Neural progenitor cell (in vitro differentiated cells): ENCODE measurements around the gene SAMHD1. TPM values are rescaled to one million over a fixed set of nuclear protein-coding genes. Genes with fewer than 3 reads are reported as not detected.
"Not testable (repeated sequence)": the region's sequence is repeated elsewhere in the genome, so short reads cannot be mapped to it uniquely, and the experiment has no call there.

ENCODE experiments used
- DNase-seq: peaks from one replicate; pipeline ENCODE4 v3.0.0-alpha.2; 2016; ENCODE audit warnings: low spot score
- H2AFZ ChIP-seq: fragments of 200-600 bp; sonication (generic); replicated peaks from 2 replicates; pipeline ENCODE4 v1.6.1; 2016; ENCODE audit warnings: antibody characterized with exemption
- H3F3A ChIP-seq: fragments of 200-600 bp; sonication (generic); 2 replicates; pipeline ENCODE4 v1.6.1; 2016; ENCODE audit warnings: antibody characterized with exemption, low read depth
- H3K27ac ChIP-seq: fragments of 200-600 bp; sonication (generic); 2 replicates; pipeline ENCODE4 v1.5.1; 2016; ENCODE audit warnings: mild to moderate bottlenecking
- H3K27me3 ChIP-seq: fragments of 200-600 bp; sonication (generic); 2 replicates; pipeline ENCODE4 v1.6.1; 2016; ENCODE audit warnings: mild to moderate bottlenecking, moderate library complexity
- H3K36me3 ChIP-seq: fragments of 200-600 bp; sonication (generic); 2 replicates; pipeline ENCODE4 v1.5.1; 2016
- H3K4me1 ChIP-seq: fragments of 200-600 bp; sonication (generic); 2 replicates; pipeline ENCODE4 v1.6.1; 2016; ENCODE audit warnings: mixed run types
- H3K4me2 ChIP-seq: fragments of 200-600 bp; sonication (generic); 2 replicates; pipeline ENCODE4 v1.6.1; 2016
- H3K4me3 ChIP-seq: fragments of 200-600 bp; sonication (generic); 2 replicates; pipeline ENCODE4 v1.5.1; 2016
- H3K79me2 ChIP-seq: fragments of 200-600 bp; sonication (generic); 2 replicates; pipeline ENCODE4 v1.6.1; 2016; ENCODE audit warnings: low read depth
- H3K9ac ChIP-seq: fragments of 200-600 bp; sonication (generic); 2 replicates; pipeline ENCODE4 v1.6.1; 2016
- H3K9me3 ChIP-seq: fragments of 200-600 bp; sonication (generic); 2 replicates; pipeline ENCODE4 v1.5.1; 2016; ENCODE audit warnings: low read depth
- H4K20me1 ChIP-seq: fragments of 200-600 bp; sonication (generic); 2 replicates; pipeline ENCODE4 v1.6.1; 2016; ENCODE audit warnings: low read depth
- H3K27ac Mint-ChIP-seq: 3 replicates; pipeline ENCODE4 v1.8.0; 2021; ENCODE audit warnings: mixed read lengths
- H3K27me3 Mint-ChIP-seq: 2 replicates; pipeline ENCODE4 v1.8.0; 2022; ENCODE audit warnings: low read depth, mild to moderate bottlenecking, inconsistent platforms, moderate library complexity, mixed read lengths; ENCODE audit not compliant: insufficient read depth
- H3K36me3 Mint-ChIP-seq: 3 replicates; pipeline ENCODE4 v1.8.0; 2021; ENCODE audit warnings: mixed read lengths
- H3K4me1 Mint-ChIP-seq: 3 replicates; pipeline ENCODE4 v1.8.0; 2021; ENCODE audit warnings: mixed read lengths
- H3K4me3 Mint-ChIP-seq: 3 replicates; pipeline ENCODE4 v1.8.0; 2021; ENCODE audit warnings: mild to moderate bottlenecking, moderate library complexity, mixed read lengths
- H3K9me3 Mint-ChIP-seq: 3 replicates; pipeline ENCODE4 v1.8.0; 2020; ENCODE audit warnings: mixed read lengths
- CTCF ChIP-seq: fragments of 200-600 bp; sonication (generic); IDR thresholded peaks from 2 replicates; pipeline ENCODE4 v1.5.1; 2017; ENCODE audit warnings: antibody characterized with exemption, mild to moderate bottlenecking
- EZH2 ChIP-seq: fragments of 200-600 bp; sonication (generic); IDR thresholded peaks from 2 replicates; pipeline ENCODE4 v1.6.1; 2017; ENCODE audit warnings: antibody characterized with exemption, mild to moderate bottlenecking, moderate library complexity
- EZH2phosphoT487 ChIP-seq: fragments of 200-600 bp; sonication (generic); IDR thresholded peaks from 2 replicates; pipeline ENCODE4 v1.6.1; 2017; ENCODE audit warnings: antibody characterized with exemption
- total RNA-seq: library from RNA; depleted of rRNA; stranded (reverse); fragments of >200 nt; gene quantifications from 2 replicates; pipeline ENCODE4 v1.2.3, GENCODE V29; 2015; ENCODE audit warnings: low replicate concordance

The SAMHD1 gene
- total RNA-seq, 1 donor from 2014 or later: 29.0 TPM

- Histone ChIP-seq H2AFZ (no peak overlapping the region), H3K79me2 (no peaks in the 10 kb centered on the region), H3K36me3 (no peaks in the 10 kb centered on the region), H3K27ac (no peak overlapping the region), H3K4me2 (no peak overlapping the region), H3K9ac (no peak overlapping the region), H4K20me1 (no peaks in the 10 kb centered on the region), H3K27me3 (no peaks in the 10 kb centered on the region), H3K4me1 (no peaks in the 10 kb centered on the region), H3K9me3 (no peaks in the 10 kb centered on the region), H3F3A (no peaks in the 10 kb centered on the region), H3K4me3 (no peak overlapping the region)
- Mint-ChIP-seq H3K36me3 (no peaks in the 10 kb centered on the region), H3K27me3 (peaks cover 10% of the 10 kb centered on the region), H3K4me1 (no peaks in the 10 kb centered on the region), H3K9me3 (no peaks in the 10 kb centered on the region), H3K27ac (no peak overlapping the region), H3K4me3 (no peak overlapping the region)
- DNase-seq: no peak
- TF ChIP-seq EZH2: no peak
- no peak for TF ChIP-seq EZH2phosphoT487
- no peak for TF ChIP-seq CTCF
Observed at GRCh38 chr20:36878941-36879340, 72.6 kb downstream of the SAMHD1 start.

GRCh38 chr20:36876473-36876833 is 75.1 kb downstream of the SAMHD1 start:
- no peak overlapping the region for H2AFZ ChIP-seq
- H3K9me3 ChIP-seq: no peaks in the 10 kb centered on the region
- no peaks in the 10 kb centered on the region for H3K27me3 ChIP-seq
- Mint-ChIP-seq H3K4me1 (no peaks in the 10 kb centered on the region), H3K9me3 (no peaks in the 10 kb centered on the region), H3K27me3 (peaks cover 12% of the 10 kb centered on the region), H3K27ac (no peak overlapping the region), H3K36me3 (no peaks in the 10 kb centered on the region), H3K4me3 (no peak overlapping the region)
- DNase-seq: no peak
- H3K27ac ChIP-seq: no peak overlapping the region
- no peaks in the 10 kb centered on the region for H4K20me1 ChIP-seq
- H3K4me3 ChIP-seq: no peak overlapping the region
- H3K9ac ChIP-seq: no peak overlapping the region
- no peak overlapping the region for H3K4me2 ChIP-seq
- TF ChIP-seq CTCF (no peak), EZH2phosphoT487 (no peak)
- no peaks in the 10 kb centered on the region for H3F3A ChIP-seq
- H3K36me3 ChIP-seq: no peaks in the 10 kb centered on the region
- no peaks in the 10 kb centered on the region for H3K79me2 ChIP-seq
- H3K4me1 ChIP-seq: no peaks in the 10 kb centered on the region

DNA sequence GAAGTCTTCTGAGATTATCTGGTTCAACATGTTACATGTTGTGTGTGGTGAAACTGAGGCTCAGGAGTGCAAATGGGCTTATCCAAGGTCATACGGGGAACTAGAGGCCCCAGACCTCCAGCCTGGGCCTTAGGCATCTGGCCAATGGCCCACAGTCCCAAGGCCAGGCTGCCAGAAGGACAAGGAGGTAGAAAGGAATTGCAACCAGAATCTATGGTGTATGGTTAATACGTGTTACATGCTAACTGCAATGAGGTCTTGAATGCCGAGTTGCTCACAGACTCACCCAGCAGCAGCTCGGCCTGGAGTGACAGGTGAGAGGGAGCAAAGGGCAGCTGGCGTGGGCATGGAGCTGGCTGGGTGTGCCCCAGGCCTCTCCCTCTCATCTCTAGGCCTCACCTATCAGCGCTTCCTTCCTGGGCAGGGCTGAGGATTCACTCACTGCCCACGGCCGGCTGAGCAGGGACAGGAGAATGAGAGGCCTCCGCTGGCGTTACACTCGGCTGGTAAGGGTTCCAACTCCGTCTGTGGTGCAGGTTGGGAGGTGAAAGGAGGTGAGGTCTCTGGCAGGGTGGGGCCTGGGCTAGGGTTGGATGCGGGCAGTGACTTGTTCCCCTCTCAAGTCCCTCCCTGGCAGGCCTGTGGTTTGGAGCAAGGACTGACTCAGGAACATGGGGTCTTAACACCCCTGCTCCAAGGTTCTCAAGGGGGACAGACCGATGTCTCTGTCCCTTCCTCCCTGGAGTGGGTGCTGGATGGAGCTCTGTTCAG is 75.6 kb downstream of the SAMHD1 start, which contains the start of gene TLDC2:
Gene TLDC2, plus strand, starts transcription at position 437 of the 771 bp plus-strand sequence. Its CDS starts 37 bp downstream, at position 474.
- H3K4me2 ChIP-seq: no peak within 1 kb of the TSS
- H3K27ac ChIP-seq: no peak within 1 kb of the TSS
- no peaks in the 10 kb centered on the region for H3K27me3 ChIP-seq
- H3K36me3 ChIP-seq: no peaks in the 10 kb centered on the region
- no peak within 1 kb of the TSS for H3K27ac Mint-ChIP-seq
- no peaks in the 10 kb centered on the region for H3F3A ChIP-seq
- no peak within 1 kb of the TSS for H3K4me3 Mint-ChIP-seq
- no peaks in the 10 kb centered on the region for H3K9me3 ChIP-seq
- no peak within 1 kb of the TSS for H3K9ac ChIP-seq
- H3K27me3 Mint-ChIP-seq: peaks cover 11% of the 10 kb centered on the region
- no peaks in the 10 kb centered on the region for H3K4me1 Mint-ChIP-seq
- TF ChIP-seq EZH2phosphoT487: no peak
- no peak for TF ChIP-seq CTCF
- no peak for TF ChIP-seq EZH2
- H2AFZ ChIP-seq: no peak within 1 kb of the TSS
- H3K79me2 ChIP-seq: no peaks in the 10 kb centered on the region
- no peaks in the 10 kb centered on the region for H3K9me3 Mint-ChIP-seq
- no peak within 1 kb of the TSS for H3K4me3 ChIP-seq
- H4K20me1 ChIP-seq: no peaks in the 10 kb centered on the region
- no peak for DNase-seq
- no peaks in the 10 kb centered on the region for H3K4me1 ChIP-seq
- H3K36me3 Mint-ChIP-seq: no peaks in the 10 kb centered on the region

DNA sequence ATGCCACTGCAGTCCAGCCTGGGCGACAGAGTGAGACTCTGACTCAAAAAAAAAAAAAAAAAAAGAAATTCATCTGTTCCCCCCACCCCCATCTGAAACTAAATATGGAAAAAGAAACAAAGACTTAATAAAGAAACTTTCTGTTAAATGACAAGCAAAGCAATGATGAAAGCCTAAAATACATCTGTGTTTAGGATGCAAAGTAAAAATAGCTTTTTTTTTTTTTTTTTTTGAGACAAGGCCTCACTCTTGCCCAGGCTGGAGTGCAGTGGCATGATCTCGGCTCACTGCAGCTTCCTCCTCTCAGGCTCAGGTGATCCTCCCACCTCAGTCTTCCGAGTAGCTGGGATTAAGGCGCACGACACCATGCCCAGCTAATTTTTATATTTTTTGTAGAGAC is 76.4 kb downstream of the SAMHD1 start:
- not testable (repeated sequence) for H3K9ac ChIP-seq, H4K20me1 ChIP-seq, H3K36me3 Mint-ChIP-seq, H3K27me3 Mint-ChIP-seq, H3K9me3 ChIP-seq, H3K27me3 ChIP-seq, H3K4me1 Mint-ChIP-seq, H3K27ac Mint-ChIP-seq, H3K79me2 ChIP-seq, DNase-seq, H3K4me2 ChIP-seq, H3K4me1 ChIP-seq, H2AFZ ChIP-seq, H3K9me3 Mint-ChIP-seq, H3F3A ChIP-seq, H3K27ac ChIP-seq, H3K4me3 ChIP-seq, H3K36me3 ChIP-seq, H3K4me3 Mint-ChIP-seq
